ENCODE results near the gene HSD3B1.

HSD3B1 gene

GRCh38 chr1:119480175-119480574 lies 26.8 kb upstream of the HSD3B1 start:
- H3K4me3 ChIP-seq (ENCODE audit: low read length) = no peak overlapping the region
- no peak for TF ChIP-seq CTCF (IDR thresholded peaks at IDR 0.05; ENCODE audit: insufficient read depth, low read depth, low read length, missing control alignments)
- DNase-seq (ENCODE audit: low read depth) = no peak

GRCh38 chr1:119481951-119482350 lies 25.1 kb upstream of the HSD3B1 start:
- DNase-seq (ENCODE audit: low read depth) = no peak
- TF ChIP-seq CTCF (IDR thresholded peaks at IDR 0.05; ENCODE audit: insufficient read depth, low read depth, low read length, missing control alignments) = no peak
- H3K4me3 ChIP-seq (ENCODE audit: low read length) = no peak overlapping the region

GRCh38 chr1:119482517-119483425 lies 24.2 kb upstream of the HSD3B1 start:
- no peak overlapping the region for H3K4me3 ChIP-seq (ENCODE audit: low read length)
- no peak for TF ChIP-seq CTCF (IDR thresholded peaks at IDR 0.05; ENCODE audit: insufficient read depth, low read depth, low read length, missing control alignments)
- no peak for DNase-seq (ENCODE audit: low read depth)

- TF ChIP-seq CTCF (IDR thresholded peaks at IDR 0.05; ENCODE audit: insufficient read depth, low read depth, low read length, missing control alignments) = no peak
- no peak for DNase-seq (ENCODE audit: low read depth)
- no peak overlapping the region for H3K4me3 ChIP-seq (ENCODE audit: low read length)
Observed at GRCh38 chr1:119483441-119484200, 23.4 kb upstream of the HSD3B1 start.

- H3K4me3 ChIP-seq (ENCODE audit: low read length) = no peak overlapping the region
- DNase-seq (ENCODE audit: low read depth) = no peak
- TF ChIP-seq CTCF (IDR thresholded peaks at IDR 0.05; ENCODE audit: insufficient read depth, low read depth, low read length, missing control alignments) = no peak
Observed at GRCh38 chr1:119485201-119485600, 21.8 kb upstream of the HSD3B1 start.

- no peak overlapping the region for H3K4me3 ChIP-seq (ENCODE audit: low read length)
Observed at GRCh38 chr1:119488216-119488615, 18.8 kb upstream of the HSD3B1 start.

More at GRCh38 chr1:119488216-119488615, 18.8 kb upstream of the HSD3B1 start:
- DNase-seq (ENCODE audit: low read depth) = no peak
- no peak for TF ChIP-seq CTCF (IDR thresholded peaks at IDR 0.05; ENCODE audit: insufficient read depth, low read depth, low read length, missing control alignments)

All from epithelial cell of esophagus (primary cell).